Large intestine (tissue), 3 donors: ENCODE measurements around the gene C19orf73. TPM values are rescaled to one million over a fixed set of nuclear protein-coding genes. Genes with fewer than 3 reads are reported as not detected.
"Not testable (repeated sequence)": the region's sequence is repeated elsewhere in the genome, so short reads cannot be mapped to it uniquely, and the experiment has no call there.

ENCODE experiments used
- DNase-seq, 2 donors: peaks; one replicate each; pipeline versions ENCODE4 v3.0.0 to v3.0.0-alpha.2; 2013
- H3K27ac ChIP-seq: one replicate; pipeline ENCODE4 v1.5.1; 2013; ENCODE audit warnings: low read length
- H3K27me3 ChIP-seq: 2 replicates; pipeline ENCODE4 v1.6.1; 2013; ENCODE audit warnings: low read length; ENCODE audit not compliant: control insufficient read depth, insufficient read depth
- H3K36me3 ChIP-seq: 2 replicates; pipeline ENCODE4 v1.6.1; 2013; ENCODE audit warnings: low read length; ENCODE audit not compliant: control insufficient read depth, insufficient read depth
- H3K4me1 ChIP-seq: one replicate; pipeline ENCODE4 v1.6.1; 2013; ENCODE audit warnings: low read length; ENCODE audit not compliant: control insufficient read depth, insufficient read depth
- H3K4me3 ChIP-seq: one replicate; pipeline ENCODE4 v1.5.1; 2013; ENCODE audit warnings: low read length
- H3K9me3 ChIP-seq: one replicate; pipeline ENCODE4 v1.6.1; 2013; ENCODE audit warnings: mild to moderate bottlenecking, low read depth, low read length, moderate library complexity; ENCODE audit not compliant: control insufficient read depth
- WGBS: methylation state at CpG from one replicate; pipeline ENCODE4 v1.1.5; 2013; ENCODE audit warnings: low lambda C conversion rate; ENCODE audit not compliant: insufficient coverage; 5-methylcytosine and 5-hydroxymethylcytosine counted together
- polyA plus RNA-seq: library from polyadenylated mRNA; unstranded; fragments of 120-200 nt; gene quantifications from one replicate; pipeline ENCODE4 v1.2.1, GENCODE V29; 2013

Gene C19orf73
- polyA plus RNA-seq, 1 donor: 1.4 TPM

DNA sequence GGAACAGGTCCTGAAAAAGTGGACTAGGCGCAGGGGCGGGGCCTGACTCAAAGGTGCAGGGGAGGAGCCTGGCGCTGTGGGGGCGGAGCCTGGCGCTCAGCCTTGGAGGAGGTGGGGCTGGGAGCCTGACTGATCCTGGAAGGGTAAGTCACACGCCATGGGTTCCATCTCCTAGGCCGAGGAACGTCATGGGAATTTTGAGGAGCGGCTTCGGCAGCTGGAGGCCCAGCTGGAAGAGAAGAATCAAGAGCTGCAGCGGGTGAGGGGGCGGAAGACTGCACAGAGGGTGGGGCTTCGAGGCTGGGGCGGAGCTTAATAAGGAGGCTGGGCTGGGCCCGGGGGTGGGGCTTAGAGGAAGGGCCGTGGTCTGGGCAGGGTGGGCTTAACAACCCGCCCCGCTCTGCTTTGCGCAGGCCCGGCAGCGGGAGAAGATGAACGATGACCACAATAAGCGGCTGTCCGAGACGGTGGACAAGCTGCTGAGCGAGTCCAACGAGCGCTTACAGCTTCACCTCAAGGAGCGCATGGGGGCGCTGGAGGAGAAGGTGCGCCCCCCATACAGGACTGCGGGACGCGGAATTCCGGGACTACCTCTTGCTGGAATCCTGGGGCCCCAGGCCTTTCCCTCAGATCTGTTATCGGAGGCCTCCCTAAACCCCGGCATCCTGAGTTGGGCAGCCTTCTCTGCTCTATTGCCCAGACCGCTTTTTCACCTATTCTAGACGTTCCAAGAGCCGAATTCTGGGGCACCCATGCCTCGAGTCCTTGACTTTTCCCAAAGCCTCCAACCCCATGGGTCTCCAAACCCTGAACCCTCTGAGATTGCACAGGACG is 14.9 kb upstream of the C19orf73 start:
- H3K4me1 ChIP-seq: peaks cover 15% of the 10 kb centered on the region
- no CpG with 5 or more reads among the region's 42 CpGs for WGBS
- H3K27me3 ChIP-seq: peaks cover 43% of the 10 kb centered on the region
- peak overlapping the region; percentile 10 for H3K4me3 ChIP-seq
- peak overlapping the region; percentile 29 for H3K27ac ChIP-seq
- no peaks in the 10 kb centered on the region for H3K36me3 ChIP-seq
- peak in 1 of 2 donors; percentile 64 for DNase-seq
- H3K9me3 ChIP-seq: peaks cover 13% of the 10 kb centered on the region

GRCh38 chr19:49132974-49133609 is 14.1 kb upstream of the C19orf73 start:
- peak in 1 of 2 donors; percentile 39 for DNase-seq
- H3K4me3 ChIP-seq: peak overlapping the region; percentile 10
- peaks cover 20% of the 10 kb centered on the region for H3K4me1 ChIP-seq
- WGBS: no CpG with 5 or more reads among the region's 49 CpGs
- H3K9me3 ChIP-seq: peaks cover 13% of the 10 kb centered on the region
- H3K36me3 ChIP-seq: no peaks in the 10 kb centered on the region
- H3K27me3 ChIP-seq: peaks cover 43% of the 10 kb centered on the region
- H3K27ac ChIP-seq: peak overlapping the region; percentile 29

- Histone ChIP-seq H3K27me3 (peaks cover 44% of the 10 kb centered on the region), H3K27ac (no peak overlapping the region), H3K9me3 (peaks cover 19% of the 10 kb centered on the region), H3K4me1 (peaks cover 24% of the 10 kb centered on the region), H3K4me3 (no peak overlapping the region), H3K36me3 (no peaks in the 10 kb centered on the region)
- 100% methylated on average over 4 of the region's 24 CpGs for WGBS
- DNase-seq: no peak
Observed at GRCh38 chr19:49130325-49130724, 11.4 kb upstream of the C19orf73 start.

GRCh38 chr19:49129238-49129583 is 10.3 kb upstream of the C19orf73 start:
- no CpG with 5 or more reads among the region's 16 CpGs for WGBS
- no peak for DNase-seq
- Histone ChIP-seq H3K4me3 (no peak overlapping the region), H3K4me1 (peaks cover 24% of the 10 kb centered on the region), H3K36me3 (no peaks in the 10 kb centered on the region), H3K9me3 (peaks cover 19% of the 10 kb centered on the region), H3K27me3 (peaks cover 37% of the 10 kb centered on the region), H3K27ac (no peak overlapping the region)

DNA sequence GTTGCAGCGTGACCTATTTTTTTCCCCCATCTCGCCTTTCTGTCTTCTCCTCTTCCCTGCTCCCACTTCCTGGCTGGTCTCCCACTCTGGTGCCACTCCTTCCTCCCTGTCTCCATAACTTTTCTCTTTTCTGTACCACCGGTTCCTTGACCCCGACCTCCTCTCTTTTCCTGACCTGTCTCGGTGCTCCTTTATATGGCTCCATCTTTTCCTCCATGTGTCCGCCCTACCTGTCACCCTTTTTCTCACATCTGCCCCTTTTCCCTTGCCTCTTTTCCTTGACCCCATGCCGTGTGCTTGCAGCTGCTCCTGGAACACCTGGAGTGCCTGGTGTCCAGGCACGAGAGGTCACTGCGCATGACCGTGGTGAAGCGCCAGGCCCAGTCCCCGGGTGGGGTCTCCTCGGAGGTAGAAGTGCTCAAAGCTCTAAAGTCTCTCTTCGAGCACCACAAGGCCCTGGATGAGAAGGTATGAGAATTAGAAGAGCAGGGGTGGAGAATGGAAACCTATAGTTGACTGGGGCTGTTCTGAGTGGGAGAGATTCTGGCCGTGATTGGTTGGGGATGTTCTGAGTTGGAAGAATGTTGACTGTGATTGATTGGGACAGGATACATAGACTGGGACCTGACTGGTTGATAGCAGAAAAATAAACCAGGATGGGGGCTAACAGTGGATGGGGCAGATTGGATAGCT is 9.7 kb upstream of the C19orf73 start:
- no peak for DNase-seq
- Histone ChIP-seq H3K9me3 (peaks cover 15% of the 10 kb centered on the region), H3K4me3 (no peak overlapping the region), H3K27me3 (peaks cover 32% of the 10 kb centered on the region), H3K4me1 (peaks cover 20% of the 10 kb centered on the region), H3K36me3 (no peaks in the 10 kb centered on the region), H3K27ac (no peak overlapping the region)
- WGBS: 69% methylated on average over 5 of the region's 15 CpGs

- H3K27ac ChIP-seq: peak overlapping the region; percentile 62
- H3K4me1 ChIP-seq: peaks cover 13% of the 10 kb centered on the region
- DNase-seq: peak; percentile 93 to 95
- H3K27me3 ChIP-seq: peaks cover 26% of the 10 kb centered on the region
- peaks cover 9% of the 10 kb centered on the region for H3K9me3 ChIP-seq
- WGBS: no CpG with 5 or more reads among the region's 63 CpGs
- H3K4me3 ChIP-seq: no peak overlapping the region
- no peaks in the 10 kb centered on the region for H3K36me3 ChIP-seq
Observed at GRCh38 chr19:49127674-49128544, 9.0 kb upstream of the C19orf73 start.

- Histone ChIP-seq H3K27me3 (peaks cover 20% of the 10 kb centered on the region), H3K4me1 (peaks cover 11% of the 10 kb centered on the region)
- DNase-seq, H3K36me3 ChIP-seq, H3K4me3 ChIP-seq, H3K9me3 ChIP-seq, H3K27ac ChIP-seq: not testable (repeated sequence)
- no CpG with 5 or more reads among the region's 12 CpGs for WGBS
Observed at GRCh38 chr19:49127225-49127624, 8.3 kb upstream of the C19orf73 start.

GRCh38 chr19:49126575-49126974 is 7.6 kb upstream of the C19orf73 start:
- DNase-seq: no peak
- no CpG with 5 or more reads among the region's 4 CpGs for WGBS
- Histone ChIP-seq H3K9me3 (peaks cover 9% of the 10 kb centered on the region), H3K36me3 (no peaks in the 10 kb centered on the region), H3K27me3 (peaks cover 20% of the 10 kb centered on the region), H3K4me3 (no peak overlapping the region), H3K4me1 (peaks cover 11% of the 10 kb centered on the region), H3K27ac (no peak overlapping the region)

DNA sequence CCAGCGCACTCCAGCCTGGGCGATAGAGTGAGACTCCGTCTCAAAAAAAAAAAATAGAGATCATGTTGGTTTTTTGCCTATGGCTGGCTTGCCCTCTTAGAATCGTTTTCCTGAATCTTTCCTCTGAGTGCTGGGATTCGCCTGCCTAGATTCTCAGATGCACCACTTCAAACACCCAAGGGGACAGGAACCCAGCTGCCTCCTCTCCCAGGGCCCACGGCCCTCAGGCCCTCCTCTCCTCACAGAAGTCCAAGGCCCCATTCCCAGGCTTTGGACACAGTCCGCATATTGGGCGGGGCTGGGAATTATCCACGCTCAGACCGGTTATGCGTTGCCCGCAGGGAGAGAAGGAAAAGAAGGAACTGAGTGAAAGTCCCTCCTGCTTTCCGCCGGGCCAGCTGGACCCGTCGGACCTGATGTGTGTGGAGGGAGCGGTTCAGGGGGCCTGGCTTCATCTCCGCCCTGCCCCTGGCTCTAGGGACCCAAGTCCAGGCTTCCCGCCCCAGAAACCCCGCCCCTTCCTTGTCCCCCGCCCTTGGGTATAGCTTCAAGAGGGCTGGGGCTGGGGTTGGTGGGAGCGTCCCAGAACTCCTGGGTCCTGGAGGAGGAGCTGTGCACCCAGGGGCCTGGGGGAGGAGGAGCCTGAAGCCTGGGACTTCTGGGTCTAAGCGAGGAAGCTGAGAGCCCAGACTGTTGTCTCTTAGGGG is 6.2 kb upstream of the C19orf73 start:
- H3K4me1 ChIP-seq: peaks cover 11% of the 10 kb centered on the region
- 0% methylated on average over 1 of the region's 23 CpGs for WGBS
- H3K27me3 ChIP-seq: peaks cover 28% of the 10 kb centered on the region
- H3K4me3 ChIP-seq: no peak overlapping the region
- DNase-seq: peak; percentile 60 to 82
- H3K27ac ChIP-seq: no peak overlapping the region
- peaks cover 6% of the 10 kb centered on the region for H3K9me3 ChIP-seq
- no peaks in the 10 kb centered on the region for H3K36me3 ChIP-seq
